ENCODE measurements around the gene BIRC2. TPM values are rescaled to one million over a fixed set of nuclear protein-coding genes. Genes with fewer than 3 reads are reported as not detected.

BIRC2 gene
- total RNA-seq, 1 experiment from 2014 or later: 28.2 TPM

GRCh38 chr11:102415304-102415916 lies 68.4 kb downstream of the BIRC2 start:
- 100% methylated on average over 1 of the region's 1 CpG for WGBS (ENCODE audit: extremely low coverage, insufficient read length, low lambda C conversion rate)

More at GRCh38 chr11:102415304-102415916, 68.4 kb downstream of the BIRC2 start:
- Histone ChIP-seq H4K5ac (ENCODE audit: insufficient read length, low read depth, low read length) (no peak overlapping the region), H2BK12ac (ENCODE audit: insufficient read length, low read depth, low read length) (no peak overlapping the region), H3K4ac (ENCODE audit: low read depth, low read length) (no peak overlapping the region), H2BK120ac (ENCODE audit: low read depth, low read length, poor library complexity, severe bottlenecking) (no peak overlapping the region), H4K8ac (replicated peaks; ENCODE audit: insufficient read length, low read depth, low read length) (no peak overlapping the region), H3K27ac (ENCODE audit: insufficient read length, low read depth, low read length) (no peak overlapping the region), H4K20me1 (ENCODE audit: control insufficient read depth, insufficient read depth, insufficient read length) (no peaks in the 10 kb centered on the region), H3K4me2 (ENCODE audit: insufficient read depth, insufficient read length, low read length) (no peak overlapping the region), H2AFZ (ENCODE audit: low read length) (no peak overlapping the region), H3K4me1 (ENCODE audit: insufficient read depth, low read length) (0 out of 2 replicates have a peak, but pooled peaks cover 2% of the 10 kb centered on the region), H2AK5ac (ENCODE audit: insufficient read length, low read length) (no peak overlapping the region), H4K91ac (ENCODE audit: insufficient read length, low read depth, low read length) (no peak overlapping the region), H3K79me2 (ENCODE audit: insufficient read depth, low read length) (no peaks in the 10 kb centered on the region), H3T11ph (ENCODE audit: low read length) (no peak overlapping the region), H3K23me2 (ENCODE audit: insufficient read length, low read depth, low read length, poor library complexity, severe bottlenecking) (no peaks in the 10 kb centered on the region), H3K18ac (ENCODE audit: insufficient read length, low read depth, low read length) (no peak overlapping the region), H3K14ac (ENCODE audit: insufficient read depth, low read length) (no peak overlapping the region), H3K79me1 (ENCODE audit: insufficient read depth, low read depth, low read length, poor library complexity, severe bottlenecking) (no peaks in the 10 kb centered on the region), H3K9me3 (ENCODE audit: control insufficient read depth, low read depth, low read length) (no peaks in the 10 kb centered on the region), H2BK5ac (ENCODE audit: insufficient read length, low read length) (no peak overlapping the region), H3K56ac (ENCODE audit: insufficient read length, low read depth, low read length) (no peak overlapping the region), H3K27me3 (ENCODE audit: insufficient read depth, low read length) (no peaks in the 10 kb centered on the region), H2BK20ac (ENCODE audit: low read depth, low read length, poor library complexity, severe bottlenecking) (no peak overlapping the region), H2BK15ac (ENCODE audit: low read depth, low read length) (no peak overlapping the region), H3K9ac (ENCODE audit: extremely low read depth, insufficient read length, low read length) (no peak overlapping the region), H3K23ac (ENCODE audit: insufficient read length, low read depth, low read length) (no peak overlapping the region)
- Mint-ChIP-seq H3K9me3 (peaks cover 15 to 20% of the 10 kb centered on the region in 2 experiments), H3K36me3 (ENCODE audit: insufficient read depth in 1 of 3, low read depth in 3 of 3) (peaks cover 13 to 37% (median 30%) of the 10 kb centered on the region in 3 experiments), H3K4me3 (no peak overlapping the region), H3K27me3 (ENCODE audit: low read depth) (no peaks in the 10 kb centered on the region), H3K4me1 (peaks cover 3 to 10% of the 10 kb centered on the region in 2 experiments; a peak in 3 of 4 replicates), H3K27ac (no peak overlapping the region)
- TF ChIP-seq CTCF (conservative IDR thresholded peaks at IDR 0.05): no peak
- no peak for DNase-seq
